H1 (cell line): ENCODE measurements around the gene RPTOR. TPM values are rescaled to one million over a fixed set of nuclear protein-coding genes. Genes with fewer than 3 reads are reported as not detected.

Experiments
- CTCF ChIA-PET: fragments of 300-600 bp; sonication (Branson Sonifier 250); formaldehyde crosslinking; loops from one replicate; lab custom pipeline; 2021; ENCODE audit not compliant: partially characterized antibody; lab: Charles Lee
- POLR2A ChIA-PET: fragments of 300-600 bp; sonication (Branson Sonifier 250); formaldehyde crosslinking; loops from one replicate; lab custom pipeline; 2021; ENCODE audit warnings: inconsistent platforms; ENCODE audit not compliant: partially characterized antibody; lab: Charles Lee
- DNase-seq, 2 experiments: peaks; one replicate each; pipeline versions ENCODE4 v3.0.0 to v3.0.0-alpha.2; 2010 to 2022; ENCODE audit warnings: low spot score in 2 of 2, low read depth in 1 of 2, mixed read lengths in 1 of 2
- FAIRE-seq: peaks from 2 replicates; lab custom pipeline; 2011; peaks lifted over from hg19 to GRCh38; lab: Jason Lieb, UNC
- H2AFZ ChIP-seq: 2 replicates; pipeline ENCODE4 v1.8.1; 2012; ENCODE audit warnings: low read length, inconsistent platforms
- H2AK5ac ChIP-seq: 2 replicates; pipeline ENCODE4 v1.6.1; 2013; ENCODE audit warnings: low read depth, low read length
- H2BK120ac ChIP-seq: replicated peaks from 2 replicates; pipeline ENCODE3; 2013; ENCODE audit warnings: low read depth, low read length, inconsistent platforms
- H2BK12ac ChIP-seq: 2 replicates; pipeline ENCODE4 v1.6.1; 2013; ENCODE audit warnings: low read depth, low read length
- H2BK15ac ChIP-seq: 2 replicates; pipeline ENCODE4 v1.6.1; 2013; ENCODE audit warnings: low read length
- H2BK20ac ChIP-seq: 2 replicates; pipeline ENCODE4 v1.6.1; 2013; ENCODE audit warnings: low read length
- H2BK5ac ChIP-seq: 2 replicates; pipeline ENCODE4 v1.6.1; 2013; ENCODE audit warnings: low read depth, low read length
- H3K14ac ChIP-seq: 2 replicates; pipeline ENCODE4 v1.6.1; 2013; ENCODE audit warnings: inconsistent platforms; ENCODE audit not compliant: insufficient read length
- H3K18ac ChIP-seq: 2 replicates; pipeline ENCODE4 v1.6.1; 2013; ENCODE audit warnings: low read length; ENCODE audit errors: extremely low read depth
- H3K23ac ChIP-seq: 2 replicates; pipeline ENCODE4 v1.6.1; 2013; ENCODE audit warnings: inconsistent platforms; ENCODE audit not compliant: insufficient read length
- H3K23me2 ChIP-seq: 2 replicates; pipeline ENCODE4 v1.6.1; 2013; ENCODE audit warnings: low read depth, low read length
- H3K27ac ChIP-seq: 2 replicates; pipeline ENCODE4 v1.6.1; 2011; ENCODE audit warnings: low read depth, low read length, inconsistent platforms
- H3K27me3 ChIP-seq, 4 experiments: replicated peaks in 1 of 4; 1 replicate in 1 of 4; 2 replicates in 3 of 4; pipeline versions ENCODE4 v1.6.1 to v1.8.1; 2011 to 2013; ENCODE audit warnings: low read length in 3 of 4, mild to moderate bottlenecking in 3 of 4, inconsistent platforms in 2 of 4, mixed read lengths in 2 of 4, moderate library complexity in 1 of 4; ENCODE audit not compliant: control insufficient read depth in 3 of 4, insufficient read depth in 3 of 4; ENCODE audit errors: extremely low read depth in 1 of 4
- H3K36me3 ChIP-seq, 4 experiments: 2 replicates each; pipeline versions ENCODE4 v1.6.1 to v1.8.1; 2011 to 2013; ENCODE audit warnings: mild to moderate bottlenecking in 4 of 4, low read length in 3 of 4, moderate library complexity in 2 of 4, control low read depth in 1 of 4, inconsistent platforms in 1 of 4; ENCODE audit not compliant: insufficient read depth in 4 of 4, control insufficient read depth in 2 of 4
- H3K4ac ChIP-seq: replicated peaks from 2 replicates; pipeline ENCODE3; 2013; ENCODE audit warnings: low read length, low read depth, mixed read lengths, inconsistent platforms; ENCODE audit not compliant: insufficient read length
- H3K4me1 ChIP-seq, 4 experiments: replicated peaks in 1 of 4; 1 replicate in 1 of 4; 2 replicates in 3 of 4; pipeline versions ENCODE4 v1.6.1 to v1.8.1; 2011 to 2013; ENCODE audit warnings: low read length in 3 of 4, inconsistent platforms in 2 of 4, mixed read lengths in 1 of 4; ENCODE audit not compliant: insufficient read depth in 4 of 4, control insufficient read depth in 3 of 4
- H3K4me2 ChIP-seq, 2 experiments: 2 replicates each; pipeline versions ENCODE4 v1.6.1 to v1.8.1; 2011 to 2013; ENCODE audit warnings: low read depth in 2 of 2, low read length in 2 of 2, control low read depth in 1 of 2, inconsistent platforms in 1 of 2, mild to moderate bottlenecking in 1 of 2; ENCODE audit not compliant: insufficient read depth in 1 of 2
- H3K4me3 ChIP-seq, 4 experiments: fragments of 200-600, 300-600 bp in 1 of 4; sonication (generic), shearing (Covaris generic), sonication (Bioruptor Twin) in 1 of 4; 2 replicates each; pipeline versions ENCODE4 v1.5.1 to v1.8.1; 2011 to 2016; ENCODE audit warnings: low read length in 4 of 4, low read depth in 3 of 4, control low read depth in 2 of 4, inconsistent platforms in 2 of 4, mild to moderate bottlenecking in 2 of 4, mixed read lengths in 1 of 4, moderate library complexity in 1 of 4; ENCODE audit not compliant: insufficient read depth in 2 of 4; ENCODE audit errors: extremely low read depth in 1 of 4
- H3K56ac ChIP-seq: replicated peaks from 2 replicates; pipeline ENCODE3; 2013; ENCODE audit warnings: low read depth, mild to moderate bottlenecking, mixed read lengths, low read length, inconsistent platforms; ENCODE audit not compliant: insufficient read length
- H3K79me1 ChIP-seq: 2 replicates; pipeline ENCODE4 v1.6.1; 2013; ENCODE audit warnings: low read depth, low read length, control low read depth
- H3K79me2 ChIP-seq, 2 experiments: 2 replicates each; pipeline versions ENCODE4 v1.6.1 to v1.8.1; 2012 to 2013; ENCODE audit warnings: low read length in 2 of 2, mild to moderate bottlenecking in 2 of 2, inconsistent platforms in 1 of 2; ENCODE audit not compliant: insufficient read depth in 2 of 2, control insufficient read depth in 1 of 2
- H3K9ac ChIP-seq, 4 experiments: replicated peaks in 1 of 4; 1 replicate in 1 of 4; 2 replicates in 3 of 4; pipeline versions ENCODE4 v1.6.1 to v1.8.1; 2011 to 2013; ENCODE audit warnings: low read depth in 3 of 4, low read length in 3 of 4, control low read depth in 2 of 4, mild to moderate bottlenecking in 2 of 4, moderate library complexity in 2 of 4, inconsistent platforms in 1 of 4; ENCODE audit errors: extremely low read depth in 1 of 4
- H3K9me3 ChIP-seq, 2 experiments: 2 replicates each; pipeline versions ENCODE4 v1.6.1 to v1.8.1; 2012 to 2013; ENCODE audit warnings: mild to moderate bottlenecking in 2 of 2, moderate library complexity in 2 of 2, control low read depth in 1 of 2, inconsistent platforms in 1 of 2, low read depth in 1 of 2, low read length in 1 of 2, mixed read lengths in 1 of 2; ENCODE audit not compliant: insufficient read depth in 2 of 2
- H4K20me1 ChIP-seq, 2 experiments: replicated peaks in 1 of 2; 2 replicates each; pipeline versions ENCODE3 to v1.8.1; 2011 to 2013; ENCODE audit warnings: inconsistent platforms in 2 of 2, low read length in 2 of 2, mild to moderate bottlenecking in 1 of 2; ENCODE audit not compliant: insufficient read depth in 2 of 2, control insufficient read depth in 1 of 2
- H4K5ac ChIP-seq: 2 replicates; pipeline ENCODE4 v1.6.1; 2013; ENCODE audit warnings: low read length, low read depth, mixed read lengths, inconsistent platforms; ENCODE audit not compliant: insufficient read length
- H4K8ac ChIP-seq: 2 replicates; pipeline ENCODE4 v1.8.0; 2013; ENCODE audit warnings: mild to moderate bottlenecking, moderate library complexity, low read length, inconsistent platforms; ENCODE audit not compliant: insufficient read depth; ENCODE audit errors: extremely low read depth
- H4K91ac ChIP-seq: replicated peaks from 2 replicates; pipeline ENCODE3; 2013; ENCODE audit warnings: low read length, mixed read lengths, inconsistent platforms; ENCODE audit not compliant: insufficient read length
- EZH2 ChIP-seq: fragments of 200-600 bp; sonication (generic); IDR thresholded peaks from 2 replicates; pipeline ENCODE4 v1.7.1; 2012; ENCODE audit warnings: low read depth, mild to moderate bottlenecking, moderate library complexity, low read length, inconsistent platforms; ENCODE audit not compliant: severe bottlenecking
- FOSL1 ChIP-seq: IDR thresholded peaks from 2 replicates; pipeline ENCODE4 v1.6.1; 2011; ENCODE audit warnings: mild to moderate bottlenecking, low read depth, low read length, moderate library complexity; ENCODE audit not compliant: insufficient read depth
- POU5F1 ChIP-seq: IDR thresholded peaks from 2 replicates; pipeline ENCODE4 v1.6.1; 2011; ENCODE audit warnings: low read depth, mild to moderate bottlenecking, low read length, moderate library complexity
- RXRA ChIP-seq: IDR thresholded peaks from 2 replicates; pipeline ENCODE4 v1.6.1; 2011; ENCODE audit warnings: low read depth, mild to moderate bottlenecking, low read length, moderate library complexity; ENCODE audit not compliant: insufficient read depth
- YY1 ChIP-seq: IDR thresholded peaks from 2 replicates; pipeline ENCODE4 v1.6.1; 2011; ENCODE audit warnings: low read depth, mild to moderate bottlenecking, low read length
- WGBS, 2 experiments: shearing (Covaris generic) in 1 of 2; methylation state at CpG; one replicate each; pipeline versions ENCODE4 v1.1.6 to v1.1.7; 2013 to 2015; ENCODE audit warnings: low lambda C conversion rate in 2 of 2, mixed read lengths in 2 of 2, inconsistent platforms in 1 of 2, low coverage in 1 of 2, missing lambda C conversion rate in 1 of 2; ENCODE audit not compliant: insufficient replicate concordance in 2 of 2, insufficient coverage in 1 of 2, insufficient read length in 1 of 2; ENCODE audit errors: extremely low coverage in 1 of 2, missing lambda C conversion rate in 1 of 2; 5-methylcytosine and 5-hydroxymethylcytosine counted together
- polyA plus RNA-seq, 7 experiments: library from polyadenylated mRNA; depleted of rRNA in 3 of 7; stranded (reverse) in 5 of 7; unstranded in 2 of 7; fragments of >200 nt in 5 of 7; fragments of 200-250 nt in 2 of 7; gene quantifications; 1 replicate in 5 of 7; 2 replicates in 1 of 7; 4 replicates in 1 of 7; pipeline versions ENCODE4 v1.2.1 to v1.2.3, GENCODE V29; 2011 to 2013; ENCODE audit warnings: missing spikeins in 2 of 7, mixed read lengths in 2 of 7
- total RNA-seq: library from RNA; stranded (reverse); fragmentation: NEBNext Ultra II Directional; extraction: Animal tissue kit (Norgen Biotek cat#: 25700); gene quantifications from 2 replicates; pipeline ENCODE4 v1.2.1, GENCODE V29; 2021

The RPTOR gene
- total and polyA plus RNA-seq, 2 of the 8 experiments (the other 6 are each of a cell fraction or from before 2014, with no cell fraction given) = 6.9 to 28.7 TPM

- no peak for FAIRE-seq
- CTCF ChIA-PET = interaction anchor here (0.7 to 1.4 kb wide), 4 partner anchors 12 to 39 kb away, joined by 3 to 5 read pairs (median 4); no protein-coding TSS in a partner anchor
- H4K8ac ChIP-seq = no peak overlapping the region; the same call in 1 of the 2 replicates
Observed at GRCh38 chr17:80860703-80861417, 316.2 kb downstream of the RPTOR start.

More at GRCh38 chr17:80860703-80861417, 316.2 kb downstream of the RPTOR start:
- Histone ChIP-seq H3K4me1 (peaks cover 4 to 24% (median 13%) of the 10 kb centered on the region in 4 experiments), H2BK5ac (peak overlapping the region; percentile 81; the same call in 1 of the 2 replicates), H3K79me1 (no peaks in the 10 kb centered on the region; the same call in 1 of the 2 replicates), H2AK5ac (no peak overlapping the region), H3K9me3 (no peaks in the 10 kb centered on the region), H3K23ac (no peak overlapping the region), H3K36me3 (no peaks in the 10 kb centered on the region; a peak in 1 of 8 replicates), H3K4me2 (no peak overlapping the region), H3K4ac (no peak overlapping the region), H2BK120ac (peak overlapping the region; percentile 90), H2AFZ (no peak overlapping the region), H3K27me3 (no peaks in the 10 kb centered on the region), H2BK20ac (peak overlapping the region; percentile 97; the same call in 1 of the 2 replicates), H3K79me2 (no peaks in the 10 kb centered on the region), H2BK15ac (no peak overlapping the region), H3K18ac (peak overlapping the region; percentile 93; the same call in 1 of the 2 replicates), H3K23me2 (no peaks in the 10 kb centered on the region), H4K20me1 (no peaks in the 10 kb centered on the region), H3K4me3 (no peak overlapping the region), H3K14ac (no peak overlapping the region), H3K9ac (no peak overlapping the region), H4K91ac (peak overlapping the region; percentile 20), H3K27ac (no peak overlapping the region), H3K56ac (no peak overlapping the region), H4K5ac (no peak overlapping the region), H2BK12ac (no peak overlapping the region; the same call in 1 of the 2 replicates)
- no peak for DNase-seq
- POLR2A ChIA-PET = interaction anchor here (1.4 to 1.8 kb wide), 3 partner anchors 13 to 33 kb away, joined by 4 to 5 read pairs (median 4); no protein-coding TSS in a partner anchor
- 92% methylated on average over 11 of the region's 11 CpGs; no CpG with 5 or more reads in 1 of the 2 experiments for WGBS, 2 experiments
- TF ChIP-seq RXRA (no peak), POU5F1 (no peak), FOSL1 (no peak), YY1 (no peak), EZH2 (no peak)
